ENCODE measurements around the gene ALOX12.
A peak's percentile ranks its signal among the peaks of the same experiment; 100 is the strongest.
"Not testable (repeated sequence)": the region's sequence is repeated elsewhere in the genome, so short reads cannot be mapped to it uniquely, and the experiment has no call there.

The ALOX12 gene

GRCh38 chr17:7039832-7040231, 44.0 kb downstream of the ALOX12 start:
- no peak for DNase-seq
- in situ Hi-C loops (cut with MboI; ENCODE audit: low pct_unique_long_range_greater_than_20kb, low sequenced_read_pairs), result loop anchor here (25.0 kb wide), 1 partner anchor 297 kb away; the partner anchor contains the start of genes ACAP1 and NEURL4

GRCh38 chr17:7041607-7042500, 46.0 kb downstream of the ALOX12 start:
- no peak for DNase-seq
- in situ Hi-C loops (cut with MboI; ENCODE audit: low pct_unique_long_range_greater_than_20kb, low sequenced_read_pairs), result loop anchor here (25.0 kb wide), 1 partner anchor 295 kb away; the partner anchor contains the start of genes ACAP1 and NEURL4

GRCh38 chr17:7042501-7043181, 46.8 kb downstream of the ALOX12 start:
- in situ Hi-C loops (cut with MboI; ENCODE audit: low pct_unique_long_range_greater_than_20kb, low sequenced_read_pairs), result loop anchor here (25.0 kb wide), 1 partner anchor 295 kb away; the partner anchor contains the start of genes ACAP1 and NEURL4
- no peak for DNase-seq

- DNase-seq, result no peak
- in situ Hi-C loops (cut with MboI; ENCODE audit: low pct_unique_long_range_greater_than_20kb, low sequenced_read_pairs), result loop anchor here (25.0 kb wide), 1 partner anchor 294 kb away; the partner anchor contains the start of genes ACAP1 and NEURL4
Measured at GRCh38 chr17:7043182-7043496, 47.3 kb downstream of the ALOX12 start.

- in situ Hi-C loops (cut with MboI; ENCODE audit: low pct_unique_long_range_greater_than_20kb, low sequenced_read_pairs), result loop anchor here (25.0 kb wide), 1 partner anchor 294 kb away; the partner anchor contains the start of genes ACAP1 and NEURL4
- no peak for DNase-seq
Measured at GRCh38 chr17:7043497-7044198, 47.8 kb downstream of the ALOX12 start, which contains the start of gene SLC16A11. TSS of gene SLC16A11 (minus strand) at chr17:7044092. CDS start at chr17:7043513, 579 bp downstream.

- in situ Hi-C loops (cut with MboI; ENCODE audit: low pct_unique_long_range_greater_than_20kb, low sequenced_read_pairs), result loop anchor here (25.0 kb wide), 1 partner anchor 292 kb away; the partner anchor contains the start of genes ACAP1 and NEURL4
- DNase-seq, result peak; percentile 76
Measured at GRCh38 chr17:7045492-7046126, 49.8 kb downstream of the ALOX12 start.

- no peak for DNase-seq
- in situ Hi-C loops (cut with MboI; ENCODE audit: low pct_unique_long_range_greater_than_20kb, low sequenced_read_pairs), result loop anchor here (25.0 kb wide), 1 partner anchor 291 kb away; the partner anchor contains the start of genes ACAP1 and NEURL4
Measured at GRCh38 chr17:7046127-7046724, 50.4 kb downstream of the ALOX12 start.

- in situ Hi-C loops (cut with MboI; ENCODE audit: low pct_unique_long_range_greater_than_20kb, low sequenced_read_pairs), result loop anchor here (25.0 kb wide), 1 partner anchor 290 kb away; the partner anchor contains the start of genes ACAP1 and NEURL4
- not testable (repeated sequence) for DNase-seq
Measured at GRCh38 chr17:7046725-7047397, 51.0 kb downstream of the ALOX12 start.

GRCh38 chr17:7047566-7047965, 51.7 kb downstream of the ALOX12 start:
- DNase-seq, result no peak
- in situ Hi-C loops (cut with MboI; ENCODE audit: low pct_unique_long_range_greater_than_20kb, low sequenced_read_pairs), result loop anchor here (25.0 kb wide), 1 partner anchor 290 kb away; the partner anchor contains the start of genes ACAP1 and NEURL4

- peak; percentile 31 for DNase-seq
- in situ Hi-C loops (cut with MboI; ENCODE audit: low pct_unique_long_range_greater_than_20kb, low sequenced_read_pairs), result loop anchor here (25.0 kb wide), 1 partner anchor 288 kb away; the partner anchor contains the start of genes ACAP1 and NEURL4
Measured at GRCh38 chr17:7048968-7049367, 53.1 kb downstream of the ALOX12 start.

- in situ Hi-C loops (cut with MboI; ENCODE audit: low pct_unique_long_range_greater_than_20kb, low sequenced_read_pairs), result loop anchor here (10.0 kb wide), 1 partner anchor 84 kb away; no protein-coding TSS in a partner anchor
Measured at GRCh38 chr17:7050583-7050982, 54.7 kb downstream of the ALOX12 start.

GRCh38 chr17:7056386-7056785, 60.5 kb downstream of the ALOX12 start:
- in situ Hi-C loops (cut with MboI; ENCODE audit: low pct_unique_long_range_greater_than_20kb, low sequenced_read_pairs), result loop anchor here (10.0 kb wide), 1 partner anchor 78 kb away; no protein-coding TSS in a partner anchor
- DNase-seq, result no peak

More at GRCh38 chr17:7050583-7050982, 54.7 kb downstream of the ALOX12 start:
- not testable (repeated sequence) for DNase-seq

- no peak for DNase-seq
- in situ Hi-C loops (cut with MboI; ENCODE audit: low pct_unique_long_range_greater_than_20kb, low sequenced_read_pairs), result loop anchor here (10.0 kb wide), 1 partner anchor 76 kb away; no protein-coding TSS in a partner anchor
Measured at GRCh38 chr17:7058831-7059447, 63.1 kb downstream of the ALOX12 start.
